8988T (cell line): ENCODE results near the gene KISS1R.
A peak's percentile ranks its signal among the peaks of the same experiment; 100 is the strongest.

Source experiments
- DNase-seq: peaks from one replicate; pipeline ENCODE4 v3.0.0; 2011

The KISS1R gene

GRCh38 chr19:925087-925525 lies 8.0 kb downstream of the KISS1R start:
- DNase-seq = peak; percentile 93

DNA sequence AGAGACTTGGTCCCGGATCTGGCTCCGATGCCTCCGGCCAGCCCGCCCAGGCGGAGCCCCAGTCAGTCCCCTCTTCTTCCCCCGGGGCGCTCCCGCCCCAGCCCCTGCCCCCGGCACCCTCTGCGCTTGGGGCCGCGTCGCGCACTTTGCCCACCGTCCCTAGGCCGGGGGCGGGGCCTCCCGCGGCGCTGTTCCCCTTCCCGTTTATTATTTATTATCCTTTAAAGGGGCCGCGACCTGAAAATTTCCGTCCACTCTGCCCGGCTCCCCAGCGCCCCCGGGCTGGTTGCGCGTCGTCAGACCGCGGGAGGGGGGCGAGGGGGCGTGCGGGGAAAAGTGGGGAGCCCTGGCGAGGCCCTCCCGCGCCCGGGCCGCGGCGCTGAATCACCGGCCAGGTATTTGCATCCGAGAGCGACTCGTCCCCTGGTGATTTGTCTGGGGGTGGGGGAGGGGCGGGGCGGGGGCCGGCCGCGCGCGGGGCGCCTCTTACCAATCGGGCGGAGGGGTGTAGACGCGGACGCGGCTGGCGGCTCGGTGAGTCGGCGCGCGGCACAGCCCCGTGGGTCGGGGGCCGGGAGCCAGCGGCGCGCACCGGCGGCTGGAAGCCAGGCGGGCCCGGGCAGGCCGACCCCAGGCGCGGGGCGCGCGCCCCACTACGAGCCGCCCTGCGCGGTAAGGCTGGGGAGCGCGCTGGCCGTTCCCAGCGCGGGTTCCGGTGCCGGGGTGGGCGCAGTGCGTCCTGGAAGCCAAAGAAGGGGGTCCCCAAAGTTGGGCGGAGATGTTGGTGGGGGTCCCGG lies 8.6 kb downstream of the KISS1R start, which contains the start of gene ARID3A:
Gene ARID3A, plus strand, starts transcription at position 510 of the 797 bp plus-strand sequence. CDS start 3,494 bp downstream, outside the sequence.
- DNase-seq = peak; percentile 95

- DNase-seq = no peak
Observed at GRCh38 chr19:926323-926588, 9.1 kb downstream of the KISS1R start.

DNA sequence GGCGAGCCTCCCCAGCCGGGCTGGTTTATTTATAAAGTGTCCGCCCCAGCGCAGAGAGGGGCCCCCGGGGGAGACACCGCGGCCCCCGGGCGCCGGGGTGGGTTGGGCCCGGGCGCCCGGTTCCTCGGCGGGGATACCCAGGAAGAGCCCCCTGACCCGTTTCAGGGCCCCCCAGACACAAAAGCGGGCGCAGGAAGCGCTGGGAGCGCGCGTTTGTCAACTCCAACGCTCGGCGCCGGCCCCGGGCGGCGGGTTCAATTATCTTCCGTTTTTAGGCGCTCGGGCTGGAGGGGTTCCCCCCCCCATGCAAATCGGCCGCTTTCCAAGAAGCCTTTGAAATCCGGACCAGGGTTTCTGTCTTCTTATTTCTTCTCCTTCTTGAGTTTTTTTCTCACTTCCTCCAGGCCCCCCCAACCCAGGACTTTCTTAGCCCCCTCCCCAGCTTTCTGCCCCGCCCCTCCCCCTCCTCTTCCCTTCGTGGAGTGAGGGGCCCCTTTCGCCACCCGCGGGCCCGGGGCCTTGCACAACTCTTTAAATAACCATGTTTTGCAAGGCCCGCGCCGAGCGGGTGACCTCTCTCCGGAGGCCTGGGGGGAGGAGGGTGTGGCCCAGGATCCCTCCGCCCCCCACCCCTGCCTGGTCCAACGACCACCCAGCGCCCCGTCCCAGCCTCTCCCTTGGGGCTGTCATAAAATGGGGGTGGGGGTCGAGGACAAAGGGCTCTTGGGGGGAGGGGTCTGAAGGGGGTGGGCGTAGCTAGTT lies 9.6 kb downstream of the KISS1R start:
- DNase-seq = no peak

DNA sequence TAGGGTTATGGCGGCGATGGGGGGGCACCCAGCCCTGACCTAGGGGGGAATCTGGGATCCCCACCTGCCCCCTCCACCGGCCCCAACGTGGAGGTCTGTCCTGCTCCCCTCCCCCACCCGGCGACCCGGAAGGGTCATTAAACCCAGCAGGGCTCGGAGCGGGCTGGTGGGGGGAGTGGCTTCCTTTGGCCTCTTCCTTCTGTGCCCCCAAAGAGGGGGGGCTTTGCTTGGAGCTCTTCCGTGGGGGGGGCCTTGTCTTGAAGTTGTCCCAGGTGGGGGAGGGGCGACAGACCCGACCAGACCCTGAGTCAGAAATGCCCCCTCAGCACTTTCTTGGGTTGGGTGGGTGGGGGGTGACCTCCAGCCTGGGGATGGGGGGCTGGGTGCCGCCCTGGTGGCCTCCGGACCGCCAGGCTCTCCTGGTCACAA lies 10.2 kb downstream of the KISS1R start:
- DNase-seq = no peak

GRCh38 chr19:927780-928401 lies 10.8 kb downstream of the KISS1R start:
- no peak for DNase-seq

DNA sequence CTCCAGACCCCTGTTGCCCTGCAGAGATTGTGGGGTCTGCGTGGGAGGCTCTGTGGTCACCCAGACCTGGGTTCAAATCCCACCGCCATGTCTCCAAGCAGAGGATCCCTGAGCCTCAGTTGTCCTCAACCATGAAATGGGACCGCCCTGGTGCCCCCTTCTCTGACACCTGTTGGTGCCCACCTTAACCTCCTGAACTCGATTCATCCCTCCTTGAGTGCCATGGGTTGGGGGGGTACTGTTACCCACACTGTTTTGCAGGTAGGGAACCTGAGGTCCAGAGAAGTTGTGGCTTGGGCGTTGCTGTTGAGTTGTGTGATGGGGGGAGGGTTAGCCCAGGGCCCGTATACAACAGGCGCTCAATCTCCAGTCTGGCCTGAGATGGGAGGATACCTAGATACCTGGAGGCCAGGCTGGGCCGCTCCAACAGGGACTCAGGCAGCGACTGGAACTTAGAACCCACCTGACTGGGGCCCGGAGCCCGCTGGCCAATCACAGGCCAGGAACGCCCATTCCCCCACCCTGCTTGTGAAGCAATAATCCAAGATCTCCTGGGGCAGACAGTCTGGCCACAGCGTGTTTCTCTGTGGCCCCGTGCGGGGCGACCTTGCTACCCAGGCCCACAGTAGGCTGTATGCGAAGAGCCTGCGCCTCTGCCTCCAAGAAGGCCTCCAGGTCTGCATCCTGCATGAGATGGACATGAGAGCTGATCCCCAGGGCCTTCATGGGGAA lies 11.5 kb downstream of the KISS1R start:
- DNase-seq = peak; percentile 80

GRCh38 chr19:929203-929890 lies 12.2 kb downstream of the KISS1R start:
- no peak for DNase-seq

- DNase-seq = no peak
Observed at GRCh38 chr19:929891-930258, 12.7 kb downstream of the KISS1R start.

DNA sequence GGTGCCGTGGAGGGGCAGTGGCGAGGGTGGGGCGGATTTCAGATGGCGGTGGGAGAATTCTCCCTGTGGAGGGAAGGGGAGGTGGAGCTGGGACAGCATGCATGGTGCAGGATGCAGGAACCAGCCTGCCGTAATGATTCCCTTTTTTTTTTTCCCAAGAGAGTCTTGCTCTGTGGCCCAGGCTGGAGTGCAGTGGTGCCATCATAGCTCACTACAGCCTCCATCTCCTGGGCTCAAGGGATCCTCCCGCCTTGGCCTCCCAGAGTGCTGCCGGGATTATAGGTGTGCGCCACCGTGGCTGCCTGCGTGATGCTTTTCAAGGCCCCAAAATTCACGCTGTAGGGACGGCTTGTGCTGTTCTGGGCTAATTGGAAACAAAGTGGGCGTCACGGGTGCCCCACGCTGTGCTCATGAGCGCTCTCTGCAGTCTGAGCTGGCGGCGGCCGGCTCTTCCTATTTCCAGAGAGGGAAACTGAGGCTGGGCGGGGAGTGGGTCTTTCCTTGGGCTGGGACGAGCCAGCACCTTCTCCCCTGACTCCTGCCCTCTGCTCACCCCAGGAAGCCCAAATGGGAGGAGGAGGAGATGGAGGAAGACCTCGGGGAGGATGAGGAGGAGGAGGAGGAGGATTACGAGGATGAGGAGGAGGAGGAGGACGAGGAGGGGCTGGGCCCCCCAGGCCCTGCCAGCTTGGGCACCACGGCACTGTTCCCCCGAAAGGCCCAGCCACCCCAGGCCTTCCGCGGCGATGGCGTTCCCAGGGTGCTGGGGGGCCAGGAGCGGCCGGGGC lies 14.9 kb downstream of the KISS1R start:
- DNase-seq = peak; percentile 31

- peak; percentile 89 for DNase-seq
Observed at GRCh38 chr19:932648-933552, 15.8 kb downstream of the KISS1R start.

- DNase-seq = no peak
Observed at GRCh38 chr19:933553-933882, 16.4 kb downstream of the KISS1R start.

GRCh38 chr19:934197-934840 lies 17.2 kb downstream of the KISS1R start:
- DNase-seq = peak; percentile 43

DNA sequence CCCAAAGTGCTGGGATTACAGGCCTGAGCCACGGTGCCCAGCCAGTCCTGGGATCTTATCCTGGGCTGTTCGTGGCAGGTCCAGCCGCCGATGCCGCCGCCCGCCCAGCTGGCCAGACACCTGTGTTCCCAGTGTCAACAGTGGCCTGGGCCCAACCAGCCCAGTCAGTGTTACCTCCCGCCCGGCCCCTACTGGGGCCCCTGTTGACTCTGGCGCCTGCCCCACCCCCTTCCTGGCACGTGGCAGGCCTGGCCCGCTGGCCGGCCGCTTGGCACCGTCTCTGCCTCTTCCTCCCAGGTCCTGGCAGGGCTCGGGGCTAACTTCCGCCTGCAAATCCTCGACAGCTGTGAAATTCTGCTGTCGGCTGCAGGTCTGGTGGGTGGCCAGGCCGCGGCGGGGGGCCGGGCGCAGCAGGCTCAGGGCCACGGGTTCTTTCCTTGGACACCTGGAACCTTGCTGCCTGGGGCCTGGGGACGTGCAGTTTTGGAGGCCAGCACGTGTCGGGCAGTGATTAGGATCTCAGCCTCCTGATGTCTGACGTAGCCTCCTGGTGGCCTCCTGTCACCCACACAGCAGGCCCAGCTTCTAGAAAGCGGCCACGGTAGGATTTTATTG lies 17.8 kb downstream of the KISS1R start:
- no peak for DNase-seq

DNA sequence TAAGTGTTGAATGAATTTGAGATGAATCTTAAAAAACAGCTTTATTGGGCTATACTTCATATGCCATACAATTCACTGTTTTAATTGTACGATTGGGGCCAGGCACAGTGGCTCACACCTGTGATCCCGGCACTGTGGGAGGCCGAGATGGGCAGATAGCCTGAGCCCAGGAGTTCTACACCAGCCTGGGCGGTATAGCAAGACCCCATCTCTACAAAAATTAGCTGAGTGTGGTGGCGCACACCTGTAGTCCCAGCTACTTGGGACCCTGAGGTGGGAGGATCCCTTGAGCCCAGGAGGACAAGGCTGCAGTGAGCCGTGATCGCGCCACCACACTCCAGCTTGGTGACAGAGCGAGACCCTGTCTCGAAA lies 19.0 kb downstream of the KISS1R start:
- no peak for DNase-seq

- DNase-seq = no peak
Observed at GRCh38 chr19:937259-937694, 20.1 kb downstream of the KISS1R start.

DNA sequence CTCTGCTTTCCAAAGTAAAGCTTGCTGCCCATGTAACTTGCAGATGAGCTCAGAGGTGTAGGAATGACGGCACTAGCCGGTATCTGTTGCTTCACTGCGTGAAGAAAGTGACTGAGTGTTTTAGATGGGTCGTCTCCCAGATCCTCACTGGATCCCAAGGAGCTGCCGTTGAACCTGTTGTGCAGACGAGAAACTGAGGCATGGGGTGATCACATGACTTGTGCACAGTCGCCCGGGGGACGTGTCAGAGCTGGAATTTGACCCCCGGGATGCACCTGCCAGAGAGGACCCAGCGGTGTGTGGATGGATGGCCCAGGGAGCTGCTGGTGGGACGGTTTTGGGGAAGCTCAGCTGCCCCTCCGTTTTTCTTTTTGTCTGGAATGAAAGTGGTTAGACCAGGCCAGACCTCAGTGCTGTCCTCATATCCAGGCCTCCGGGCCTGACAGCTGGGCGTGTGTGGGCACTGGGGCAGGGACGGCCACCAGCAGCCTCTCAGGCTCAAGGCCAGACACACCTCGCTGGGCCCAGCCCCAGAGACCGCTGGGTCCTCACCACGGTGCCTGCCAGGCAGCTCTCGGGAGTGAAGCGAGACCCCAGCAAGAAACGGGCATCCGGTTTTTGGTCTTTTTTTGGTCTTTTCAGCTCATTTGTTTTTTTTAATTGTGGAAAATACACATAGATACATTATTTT lies 21.2 kb downstream of the KISS1R start:
- no peak for DNase-seq

- DNase-seq = no peak
Observed at GRCh38 chr19:939439-939838, 22.3 kb downstream of the KISS1R start.

DNA sequence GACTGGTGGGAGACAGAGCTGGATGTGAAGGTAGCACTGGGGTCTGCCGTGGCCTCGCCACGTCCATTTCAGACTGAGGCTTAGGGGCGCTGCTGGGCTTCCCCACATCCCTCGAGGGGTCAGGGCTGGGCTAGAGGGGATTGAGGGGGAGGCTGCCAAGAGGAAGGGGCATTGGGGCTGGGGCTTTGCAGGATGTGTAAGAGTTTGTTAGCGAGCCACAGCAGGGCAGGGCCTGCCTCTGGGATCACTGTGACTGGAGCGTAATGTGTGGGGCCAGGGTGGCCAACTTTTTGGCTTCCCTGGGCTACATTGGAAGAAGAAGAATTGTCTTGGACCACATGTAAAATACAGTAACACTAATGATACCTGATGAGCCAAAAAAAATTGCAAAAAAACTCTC lies 22.8 kb downstream of the KISS1R start:
- DNase-seq = no peak
